ENCODE data around the gene AFAP1L2.

AFAP1L2 gene

GRCh38 chr10:114311496-114312209 lies 92.6 kb downstream of the AFAP1L2 start:
- no peak for DNase-seq (ENCODE audit: low spot score)

- no peak for DNase-seq (ENCODE audit: low spot score)
Measured at GRCh38 chr10:114311023-114311422, 93.3 kb downstream of the AFAP1L2 start.

- DNase-seq (ENCODE audit: low spot score): no peak
Measured at GRCh38 chr10:114310346-114310745, 94.0 kb downstream of the AFAP1L2 start.

GRCh38 chr10:114309364-114309651 lies 95.0 kb downstream of the AFAP1L2 start:
- DNase-seq (ENCODE audit: low spot score): no peak

GRCh38 chr10:114308531-114309363 lies 95.6 kb downstream of the AFAP1L2 start:
- DNase-seq (ENCODE audit: low spot score): peak; percentile 64

GRCh38 chr10:114307731-114308130 lies 96.6 kb downstream of the AFAP1L2 start:
- no peak for DNase-seq (ENCODE audit: low spot score)

GRCh38 chr10:114306116-114306973 lies 98.0 kb downstream of the AFAP1L2 start:
- peak; percentile 91 for DNase-seq (ENCODE audit: low spot score)

- no peak for DNase-seq (ENCODE audit: low spot score)
Measured at GRCh38 chr10:114305521-114305925, 98.8 kb downstream of the AFAP1L2 start.

DNA sequence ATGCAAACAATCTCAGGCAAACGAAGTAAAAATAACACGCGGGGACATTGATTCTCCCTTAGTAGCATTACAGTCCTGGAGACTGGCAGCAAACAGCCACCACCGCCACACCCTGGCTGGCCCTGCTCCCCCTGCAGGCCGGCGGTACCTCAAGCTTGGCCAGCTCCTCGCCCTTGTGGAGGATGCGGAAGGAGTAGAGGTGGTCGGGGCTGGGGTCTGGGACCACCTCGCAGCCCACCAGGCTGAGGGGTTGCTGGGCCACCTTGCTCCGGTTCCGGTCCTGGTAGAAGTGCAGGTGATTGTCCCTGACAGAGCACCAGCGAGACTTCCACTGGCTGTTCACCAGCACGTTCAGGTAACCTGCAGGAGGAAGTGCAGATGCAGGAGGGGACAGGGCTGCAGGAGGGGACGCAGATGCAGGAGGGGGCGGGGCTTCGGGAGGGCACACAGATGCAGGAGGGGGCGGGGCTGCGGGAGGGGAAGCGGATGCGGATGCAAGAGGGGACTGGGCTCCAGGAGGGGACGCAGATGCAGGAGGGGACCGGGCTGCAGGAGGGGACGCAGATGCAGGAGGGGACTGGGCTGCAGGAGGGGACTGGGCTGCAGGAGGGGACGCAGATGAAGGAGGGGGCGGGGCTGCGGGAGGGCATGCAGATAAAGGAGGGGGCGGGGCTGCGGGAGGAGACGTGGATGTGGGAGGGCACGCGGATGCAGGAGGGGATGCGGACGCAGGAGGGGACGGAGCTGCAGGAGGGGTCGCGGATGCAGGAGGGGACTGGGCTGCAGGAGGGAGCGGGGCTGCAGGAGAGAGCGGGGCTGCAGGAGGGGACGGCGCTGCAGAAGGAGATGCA lies 99.5 kb downstream of the AFAP1L2 start:
- peak; percentile 70 for DNase-seq (ENCODE audit: low spot score)

DNA sequence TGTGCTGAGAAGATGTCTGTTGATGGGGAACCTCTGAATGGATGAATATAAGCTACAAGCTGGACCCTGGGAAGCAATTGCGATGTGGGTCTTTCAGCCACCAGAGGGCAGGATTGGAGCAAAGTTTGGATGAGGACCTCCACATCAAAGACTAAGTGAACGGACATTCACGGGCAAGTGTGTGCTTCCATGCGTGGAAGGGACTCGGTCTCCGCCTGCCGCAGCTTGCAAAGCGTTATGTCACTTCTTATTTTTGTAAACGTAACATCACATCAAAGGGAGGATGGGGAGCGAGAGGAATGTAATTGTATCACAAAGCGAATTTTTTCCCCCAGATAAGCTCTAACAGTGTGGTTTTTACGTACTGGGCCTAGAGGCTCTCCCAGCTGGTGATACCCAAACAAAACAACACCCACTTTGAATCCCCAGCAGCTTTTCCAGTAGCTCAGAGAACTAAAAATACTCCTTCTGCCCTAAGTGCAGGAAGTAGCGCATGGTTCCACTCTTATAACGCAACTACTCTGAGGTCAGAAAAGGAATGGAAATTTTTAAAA lies 100.2 kb downstream of the AFAP1L2 start:
- peak; percentile 89 for DNase-seq (ENCODE audit: low spot score)

DNA sequence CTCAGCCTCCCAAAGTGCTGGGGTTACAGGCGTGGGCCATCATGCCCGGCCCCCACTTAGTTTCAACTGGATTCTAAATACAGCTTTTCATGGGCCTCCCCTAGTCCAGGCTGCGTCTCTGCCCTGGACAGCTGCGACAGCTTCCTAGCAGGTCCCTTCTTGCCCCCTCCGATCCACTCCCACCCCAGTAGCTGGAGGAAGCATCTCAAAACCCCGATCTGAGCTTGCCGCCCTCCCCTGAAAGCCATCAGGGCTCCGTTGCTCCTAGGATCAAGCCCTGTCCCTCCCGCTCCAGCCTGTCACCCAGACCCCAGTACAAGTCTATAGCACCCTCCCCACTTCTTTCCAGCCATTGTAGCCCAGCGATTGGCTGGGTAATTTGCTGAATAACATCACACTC lies 100.7 kb downstream of the AFAP1L2 start:
- DNase-seq (ENCODE audit: low spot score): no peak

DNA sequence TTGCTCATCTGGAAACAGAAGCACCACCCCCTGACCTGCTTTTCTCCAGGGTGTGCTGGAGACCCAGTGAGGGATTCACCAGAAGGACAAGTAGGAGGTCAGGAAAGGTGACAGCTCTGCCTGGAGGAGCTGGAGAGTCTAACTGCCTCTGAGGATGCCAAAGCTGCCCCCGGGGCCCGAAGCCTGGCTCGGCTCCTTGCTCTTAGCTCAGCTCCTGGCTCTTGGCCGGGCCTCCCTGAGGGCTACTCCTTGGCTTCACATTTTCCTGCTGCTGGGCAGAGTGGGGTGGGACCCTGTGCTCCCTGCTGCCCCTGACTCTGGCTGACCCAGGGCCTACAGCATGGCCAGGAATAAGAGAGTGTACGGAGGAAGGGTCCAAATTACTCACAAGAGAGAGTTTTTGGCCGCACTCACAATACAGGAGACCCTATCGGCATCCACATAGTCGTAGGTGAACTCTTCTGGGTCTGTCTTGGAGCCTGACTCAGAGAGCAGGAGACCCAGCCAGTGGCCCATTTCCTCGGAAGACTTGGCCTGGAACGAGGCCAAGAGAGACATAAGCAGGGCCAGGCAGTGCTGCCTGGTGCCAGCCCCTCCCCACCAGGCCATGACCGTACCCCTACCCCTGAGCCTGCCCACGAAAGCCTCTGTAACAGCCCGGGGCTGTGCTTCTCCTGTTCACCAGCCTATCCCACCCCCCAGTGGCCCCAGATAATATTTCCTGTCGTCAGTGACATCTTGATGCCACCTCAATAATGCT lies 102.2 kb downstream of the AFAP1L2 start:
- no peak for DNase-seq (ENCODE audit: low spot score)

GRCh38 chr10:114301177-114301576 lies 103.1 kb downstream of the AFAP1L2 start:
- no peak for DNase-seq (ENCODE audit: low spot score)

- no peak for DNase-seq (ENCODE audit: low spot score)
Measured at GRCh38 chr10:114300036-114300645, 104.2 kb downstream of the AFAP1L2 start.

DNA sequence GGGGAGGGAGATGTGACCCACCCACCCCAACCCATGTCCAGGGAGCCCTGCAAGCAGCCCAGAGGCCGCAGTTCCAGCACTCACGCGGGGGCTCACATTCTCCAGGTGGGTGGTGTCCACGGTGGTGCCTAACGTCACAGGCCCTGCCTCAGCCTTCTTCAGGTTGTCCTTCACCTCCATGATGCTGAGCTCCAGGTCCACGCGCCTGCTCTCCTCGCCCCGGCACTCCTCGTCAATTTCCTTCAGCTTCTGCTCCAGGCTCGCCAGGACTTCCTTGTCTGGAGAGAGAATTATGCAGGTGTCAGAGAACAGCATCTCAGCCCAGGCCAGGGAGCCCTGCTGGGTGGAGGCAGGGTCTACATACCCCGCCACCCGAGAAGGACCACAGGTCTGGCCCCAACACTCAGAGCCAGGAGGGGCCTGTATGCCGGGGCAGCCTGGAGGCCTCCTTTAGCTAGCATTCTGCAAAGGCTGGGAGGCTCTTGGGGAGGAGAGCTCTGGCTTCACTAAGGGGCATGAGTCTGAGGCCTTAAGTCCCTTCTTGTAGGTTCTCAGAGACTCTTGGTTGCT lies 107.1 kb downstream of the AFAP1L2 start:
- DNase-seq (ENCODE audit: low spot score): no peak

GRCh38 chr10:114295393-114295792 lies 108.9 kb downstream of the AFAP1L2 start:
- no peak for DNase-seq (ENCODE audit: low spot score)

DNA sequence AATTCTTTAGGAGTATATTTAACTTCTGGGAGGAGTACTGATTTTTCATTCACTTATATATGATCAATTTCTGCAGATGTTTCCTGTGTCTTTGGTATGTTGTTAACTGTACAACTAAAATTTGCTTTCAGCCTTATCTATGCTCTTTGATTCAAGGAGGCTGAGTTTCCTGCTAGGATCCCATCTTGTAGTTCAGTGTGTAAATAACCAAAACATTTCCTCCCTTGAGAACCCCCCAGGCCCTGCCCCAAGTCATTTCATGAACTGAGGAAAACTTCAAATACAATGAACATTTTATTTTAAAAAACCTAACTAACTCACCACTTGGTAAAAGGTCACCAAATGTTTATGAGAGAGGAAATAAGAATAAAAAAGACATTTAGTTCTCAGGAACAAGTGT lies 109.8 kb downstream of the AFAP1L2 start:
- DNase-seq (ENCODE audit: low spot score): no peak

- DNase-seq (ENCODE audit: low spot score): no peak
Measured at GRCh38 chr10:114293075-114293474, 111.2 kb downstream of the AFAP1L2 start.

GRCh38 chr10:114291516-114291915 lies 112.8 kb downstream of the AFAP1L2 start:
- DNase-seq (ENCODE audit: low spot score): no peak

- DNase-seq (ENCODE audit: low spot score): no peak
Measured at GRCh38 chr10:114291076-114291475, 113.2 kb downstream of the AFAP1L2 start.
